Measurements from ENCODE around the gene MRTFA.

Gene MRTFA

DNA sequence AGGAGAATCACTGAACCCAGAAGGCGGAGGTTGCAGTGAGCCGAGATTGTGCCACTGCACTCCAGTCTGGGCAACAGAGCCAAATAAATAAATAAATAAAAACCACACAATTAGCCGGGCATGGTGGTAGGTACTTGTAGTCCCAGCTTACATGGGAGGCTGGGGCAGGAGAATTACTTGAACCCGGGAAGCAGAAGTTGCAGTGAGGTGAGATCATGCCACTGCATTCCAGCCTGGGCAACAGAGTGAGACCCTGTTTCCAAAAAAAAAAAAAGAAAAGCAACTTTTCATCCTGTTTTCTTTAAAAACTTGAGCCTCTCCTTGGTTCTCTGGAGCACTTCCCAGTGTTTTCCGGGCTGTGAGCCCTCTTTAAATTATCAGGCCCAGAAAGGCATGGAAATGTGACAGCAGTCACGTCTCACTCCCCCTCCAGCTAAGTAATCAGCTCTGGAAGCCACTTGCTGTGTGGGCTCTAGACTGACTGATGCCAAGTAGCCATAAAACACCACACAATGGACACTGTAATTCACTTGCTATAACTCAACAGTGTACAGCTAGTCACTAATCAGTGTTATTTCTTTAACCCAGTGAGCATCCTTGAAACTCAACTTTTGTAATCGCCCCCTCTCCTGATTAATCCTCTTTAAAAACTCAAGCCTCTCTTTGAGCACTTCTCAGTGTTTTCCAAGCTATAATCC is 29.8 kb upstream of the MRTFA start:
- Histone ChIP-seq H3K36me3 (ENCODE audit: low read length) (no peaks in the 10 kb centered on the region), H3K9ac (ENCODE audit: low read length) (no peak overlapping the region), H3K27me3 (ENCODE audit: low read length) (no peaks in the 10 kb centered on the region), H3K79me2 (ENCODE audit: insufficient read depth, low read length) (no peaks in the 10 kb centered on the region), H4K20me1 (ENCODE audit: low read depth, low read length) (no peaks in the 10 kb centered on the region), H3K4me2 (ENCODE audit: low read depth, low read length, poor library complexity, severe bottlenecking) (no peak overlapping the region), H3K4me3 (ENCODE audit: insufficient read depth, low read length, poor library complexity, severe bottlenecking) (no peak overlapping the region), H2AFZ (ENCODE audit: low read depth, low read length, severe bottlenecking) (no peak overlapping the region), H3F3A (ENCODE audit: insufficient read depth) (no peaks in the 10 kb centered on the region), H3K27ac (ENCODE audit: low read depth, low read length) (no peak overlapping the region), H3K9me2 (replicated peaks; ENCODE audit: insufficient read depth, low read length) (no peaks in the 10 kb centered on the region), H3K9me3 (ENCODE audit: insufficient read depth, low read length) (no peaks in the 10 kb centered on the region)
- TF ChIP-seq, protein P1, sequence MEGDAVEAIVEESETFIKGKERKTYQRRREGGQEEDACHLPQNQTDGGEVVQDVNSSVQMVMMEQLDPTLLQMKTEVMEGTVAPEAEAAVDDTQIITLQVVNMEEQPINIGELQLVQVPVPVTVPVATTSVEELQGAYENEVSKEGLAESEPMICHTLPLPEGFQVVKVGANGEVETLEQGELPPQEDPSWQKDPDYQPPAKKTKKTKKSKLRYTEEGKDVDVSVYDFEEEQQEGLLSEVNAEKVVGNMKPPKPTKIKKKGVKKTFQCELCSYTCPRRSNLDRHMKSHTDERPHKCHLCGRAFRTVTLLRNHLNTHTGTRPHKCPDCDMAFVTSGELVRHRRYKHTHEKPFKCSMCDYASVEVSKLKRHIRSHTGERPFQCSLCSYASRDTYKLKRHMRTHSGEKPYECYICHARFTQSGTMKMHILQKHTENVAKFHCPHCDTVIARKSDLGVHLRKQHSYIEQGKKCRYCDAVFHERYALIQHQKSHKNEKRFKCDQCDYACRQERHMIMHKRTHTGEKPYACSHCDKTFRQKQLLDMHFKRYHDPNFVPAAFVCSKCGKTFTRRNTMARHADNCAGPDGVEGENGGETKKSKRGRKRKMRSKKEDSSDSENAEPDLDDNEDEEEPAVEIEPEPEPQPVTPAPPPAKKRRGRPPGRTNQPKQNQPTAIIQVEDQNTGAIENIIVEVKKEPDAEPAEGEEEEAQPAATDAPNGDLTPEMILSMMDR (IDR thresholded peaks at IDR 0.05; ENCODE audit: insufficient read depth, low read length, poor library complexity, severe bottlenecking): no peak
- TF ChIP-seq EZH2phosphoT487 (conservative IDR thresholded peaks at IDR 0.05; ENCODE audit: low read length): no peak

- Histone ChIP-seq H3K4me2 (ENCODE audit: low read depth, low read length, poor library complexity, severe bottlenecking) (no peak overlapping the region), H3K36me3 (ENCODE audit: low read length) (no peaks in the 10 kb centered on the region), H3K9me2 (replicated peaks; ENCODE audit: insufficient read depth, low read length) (no peaks in the 10 kb centered on the region), H3K9me3 (ENCODE audit: insufficient read depth, low read length) (no peaks in the 10 kb centered on the region), H3K4me3 (ENCODE audit: insufficient read depth, low read length, poor library complexity, severe bottlenecking) (no peak overlapping the region), H2AFZ (ENCODE audit: low read depth, low read length, severe bottlenecking) (no peak overlapping the region), H3K27ac (ENCODE audit: low read depth, low read length) (no peak overlapping the region), H4K20me1 (ENCODE audit: low read depth, low read length) (no peaks in the 10 kb centered on the region), H3K9ac (ENCODE audit: low read length) (no peak overlapping the region), H3K79me2 (ENCODE audit: insufficient read depth, low read length) (no peaks in the 10 kb centered on the region), H3F3A (ENCODE audit: insufficient read depth) (no peaks in the 10 kb centered on the region), H3K27me3 (ENCODE audit: low read length) (no peaks in the 10 kb centered on the region)
- TF ChIP-seq EZH2phosphoT487 (conservative IDR thresholded peaks at IDR 0.05; ENCODE audit: low read length): no peak
- TF ChIP-seq, protein P1 (IDR thresholded peaks at IDR 0.05; ENCODE audit: insufficient read depth, low read length, poor library complexity, severe bottlenecking): no peak
These were observed 28.8 kb upstream of the MRTFA start for GRCh38 chr22:40665312-40665711.

- no peak overlapping the region for H3K9ac ChIP-seq (ENCODE audit: low read length)
- H3K4me3 ChIP-seq (ENCODE audit: insufficient read depth, low read length, poor library complexity, severe bottlenecking): no peak overlapping the region
- H3K9me3 ChIP-seq (ENCODE audit: insufficient read depth, low read length): no peaks in the 10 kb centered on the region
- no peak overlapping the region for H3K4me2 ChIP-seq (ENCODE audit: low read depth, low read length, poor library complexity, severe bottlenecking)
- no peaks in the 10 kb centered on the region for H3K36me3 ChIP-seq (ENCODE audit: low read length)
- no peaks in the 10 kb centered on the region for H3K79me2 ChIP-seq (ENCODE audit: insufficient read depth, low read length)
- no peak for TF ChIP-seq EZH2phosphoT487 (conservative IDR thresholded peaks at IDR 0.05; ENCODE audit: low read length)
- no peaks in the 10 kb centered on the region for H3F3A ChIP-seq (ENCODE audit: insufficient read depth)
- H4K20me1 ChIP-seq (ENCODE audit: low read depth, low read length): no peaks in the 10 kb centered on the region
- H3K27ac ChIP-seq (ENCODE audit: low read depth, low read length): no peak overlapping the region
- H3K9me2 ChIP-seq (replicated peaks; ENCODE audit: insufficient read depth, low read length): no peaks in the 10 kb centered on the region
- H2AFZ ChIP-seq (ENCODE audit: low read depth, low read length, severe bottlenecking): no peak overlapping the region
- H3K27me3 ChIP-seq (ENCODE audit: low read length): no peaks in the 10 kb centered on the region
These were observed 25.2 kb upstream of the MRTFA start for GRCh38 chr22:40661671-40662070.

DNA sequence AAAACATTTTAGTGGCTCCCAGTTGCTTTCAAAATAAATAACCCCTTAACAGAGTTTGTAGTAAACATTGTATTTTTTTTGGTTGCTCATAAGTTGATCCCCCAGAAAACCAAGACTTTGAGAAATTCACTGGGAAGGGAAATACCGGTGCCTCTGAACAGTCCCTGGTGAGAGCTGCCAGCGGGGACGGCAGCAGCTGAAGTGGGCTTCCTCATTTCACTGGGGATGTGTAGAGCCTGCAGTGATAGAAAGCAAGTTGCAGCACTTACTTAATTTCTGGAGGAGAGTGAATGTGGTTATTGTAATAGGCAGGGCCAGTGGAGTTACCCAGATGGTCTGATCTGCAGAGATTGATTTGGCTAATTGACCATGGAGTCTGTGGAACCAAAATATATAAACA is 24.2 kb upstream of the MRTFA start:
- Histone ChIP-seq H3K36me3 (ENCODE audit: low read length) (no peaks in the 10 kb centered on the region), H3K4me3 (ENCODE audit: insufficient read depth, low read length, poor library complexity, severe bottlenecking) (no peak overlapping the region), H2AFZ (ENCODE audit: low read depth, low read length, severe bottlenecking) (no peak overlapping the region), H3K9me2 (replicated peaks; ENCODE audit: insufficient read depth, low read length) (no peaks in the 10 kb centered on the region), H3K9ac (ENCODE audit: low read length) (no peak overlapping the region), H3K79me2 (ENCODE audit: insufficient read depth, low read length) (no peaks in the 10 kb centered on the region), H3K4me2 (ENCODE audit: low read depth, low read length, poor library complexity, severe bottlenecking) (no peak overlapping the region), H4K20me1 (ENCODE audit: low read depth, low read length) (no peaks in the 10 kb centered on the region), H3K27me3 (ENCODE audit: low read length) (no peaks in the 10 kb centered on the region), H3F3A (ENCODE audit: insufficient read depth) (no peaks in the 10 kb centered on the region), H3K27ac (ENCODE audit: low read depth, low read length) (no peak overlapping the region), H3K9me3 (ENCODE audit: insufficient read depth, low read length) (no peaks in the 10 kb centered on the region)
- no peak for TF ChIP-seq EZH2phosphoT487 (conservative IDR thresholded peaks at IDR 0.05; ENCODE audit: low read length)
- TF ChIP-seq, protein P1 (IDR thresholded peaks at IDR 0.05; ENCODE audit: insufficient read depth, low read length, poor library complexity, severe bottlenecking): no peak

All from SU-DHL-6 (cell line).